ENCODE data around the gene CEMIP2.

- TF ChIP-seq, protein P1, sequence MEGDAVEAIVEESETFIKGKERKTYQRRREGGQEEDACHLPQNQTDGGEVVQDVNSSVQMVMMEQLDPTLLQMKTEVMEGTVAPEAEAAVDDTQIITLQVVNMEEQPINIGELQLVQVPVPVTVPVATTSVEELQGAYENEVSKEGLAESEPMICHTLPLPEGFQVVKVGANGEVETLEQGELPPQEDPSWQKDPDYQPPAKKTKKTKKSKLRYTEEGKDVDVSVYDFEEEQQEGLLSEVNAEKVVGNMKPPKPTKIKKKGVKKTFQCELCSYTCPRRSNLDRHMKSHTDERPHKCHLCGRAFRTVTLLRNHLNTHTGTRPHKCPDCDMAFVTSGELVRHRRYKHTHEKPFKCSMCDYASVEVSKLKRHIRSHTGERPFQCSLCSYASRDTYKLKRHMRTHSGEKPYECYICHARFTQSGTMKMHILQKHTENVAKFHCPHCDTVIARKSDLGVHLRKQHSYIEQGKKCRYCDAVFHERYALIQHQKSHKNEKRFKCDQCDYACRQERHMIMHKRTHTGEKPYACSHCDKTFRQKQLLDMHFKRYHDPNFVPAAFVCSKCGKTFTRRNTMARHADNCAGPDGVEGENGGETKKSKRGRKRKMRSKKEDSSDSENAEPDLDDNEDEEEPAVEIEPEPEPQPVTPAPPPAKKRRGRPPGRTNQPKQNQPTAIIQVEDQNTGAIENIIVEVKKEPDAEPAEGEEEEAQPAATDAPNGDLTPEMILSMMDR (IDR thresholded peaks at IDR 0.05) = no peak
- TF ChIP-seq TCF7L2 (IDR thresholded peaks at IDR 0.05; ENCODE audit: low read depth, low read length) (no peak), REST (IDR thresholded peaks at IDR 0.05; ENCODE audit: insufficient read depth in 1 of 2, low read depth in 2 of 2, low read length in 1 of 2) (no peak), POLR2AphosphoS5 (IDR thresholded peaks at IDR 0.05; ENCODE audit: low read depth, low read length) (no peak), SIN3A (IDR thresholded peaks at IDR 0.05; ENCODE audit: borderline replicate concordance, insufficient read depth, low read depth, low read length) (no peak)
Observed at GRCh38 chr9:71664566-71664965, 103.7 kb downstream of the CEMIP2 start.

Measured in Panc1 (cell line).